ENCODE data around the gene TMC6.

TMC6 gene

GRCh38 chr17:78147315-78147998 lies 18.9 kb upstream of the TMC6 start:
- TF ChIP-seq EZH2phosphoT487 (IDR thresholded peaks at IDR 0.05; ENCODE audit: borderline replicate concordance) (no peak), CTCF (conservative IDR thresholded peaks at IDR 0.05; ENCODE audit: low read length) (no peak)
- no peaks in the 10 kb centered on the region for H3K27me3 ChIP-seq (ENCODE audit: insufficient read depth, low read length, poor library complexity, severe bottlenecking)
- no peaks in the 10 kb centered on the region for H3K9me3 ChIP-seq (ENCODE audit: insufficient read depth, low read depth, low read length)
- H3K9me2 ChIP-seq (replicated peaks; ENCODE audit: low read depth, low read length), result no peaks in the 10 kb centered on the region
- H3K4me3 ChIP-seq (ENCODE audit: low read length, poor library complexity, severe bottlenecking), result no peak overlapping the region
- no peak overlapping the region for H3K4me2 ChIP-seq (ENCODE audit: low read depth, low read length, poor library complexity, severe bottlenecking)
- H3K9ac ChIP-seq (ENCODE audit: low read depth, low read length, poor library complexity, severe bottlenecking), result no peak overlapping the region
- H3K79me2 ChIP-seq (ENCODE audit: insufficient read depth, low read length), result no peaks in the 10 kb centered on the region
- no peaks in the 10 kb centered on the region for H3K36me3 ChIP-seq (ENCODE audit: insufficient read depth, low read length)
- no peaks in the 10 kb centered on the region for H3K4me1 ChIP-seq (ENCODE audit: insufficient read depth, low read length, poor library complexity, severe bottlenecking)
- no peaks in the 10 kb centered on the region for H4K20me1 ChIP-seq (ENCODE audit: insufficient read depth, low read length, poor library complexity, severe bottlenecking)
- H2AFZ ChIP-seq (ENCODE audit: low read length), result no peak overlapping the region
- H3F3A ChIP-seq (ENCODE audit: low read depth), result no peaks in the 10 kb centered on the region

GRCh38 chr17:78146881-78147280 lies 18.3 kb upstream of the TMC6 start:
- H3K9me2 ChIP-seq (replicated peaks; ENCODE audit: low read depth, low read length), result no peaks in the 10 kb centered on the region
- H3K27me3 ChIP-seq (ENCODE audit: insufficient read depth, low read length, poor library complexity, severe bottlenecking), result no peaks in the 10 kb centered on the region
- no peaks in the 10 kb centered on the region for H3K79me2 ChIP-seq (ENCODE audit: insufficient read depth, low read length)
- H2AFZ ChIP-seq (ENCODE audit: low read length), result no peak overlapping the region
- no peaks in the 10 kb centered on the region for H3F3A ChIP-seq (ENCODE audit: low read depth)
- no peaks in the 10 kb centered on the region for H3K36me3 ChIP-seq (ENCODE audit: insufficient read depth, low read length)
- TF ChIP-seq CTCF (conservative IDR thresholded peaks at IDR 0.05; ENCODE audit: low read length) (no peak), EZH2phosphoT487 (IDR thresholded peaks at IDR 0.05; ENCODE audit: borderline replicate concordance) (no peak)
- H3K9me3 ChIP-seq (ENCODE audit: insufficient read depth, low read depth, low read length), result no peaks in the 10 kb centered on the region
- no peaks in the 10 kb centered on the region for H4K20me1 ChIP-seq (ENCODE audit: insufficient read depth, low read length, poor library complexity, severe bottlenecking)
- no peak overlapping the region for H3K9ac ChIP-seq (ENCODE audit: low read depth, low read length, poor library complexity, severe bottlenecking)
- no peaks in the 10 kb centered on the region for H3K4me1 ChIP-seq (ENCODE audit: insufficient read depth, low read length, poor library complexity, severe bottlenecking)
- H3K4me2 ChIP-seq (ENCODE audit: low read depth, low read length, poor library complexity, severe bottlenecking), result no peak overlapping the region
- H3K4me3 ChIP-seq (ENCODE audit: low read length, poor library complexity, severe bottlenecking), result no peak overlapping the region

- H4K20me1 ChIP-seq (ENCODE audit: insufficient read depth, low read length, poor library complexity, severe bottlenecking), result peaks cover 3% of the 10 kb centered on the region
- no peaks in the 10 kb centered on the region for H3K4me1 ChIP-seq (ENCODE audit: insufficient read depth, low read length, poor library complexity, severe bottlenecking)
- H3F3A ChIP-seq (ENCODE audit: low read depth), result no peaks in the 10 kb centered on the region
- no peaks in the 10 kb centered on the region for H3K79me2 ChIP-seq (ENCODE audit: insufficient read depth, low read length)
- H3K27me3 ChIP-seq (ENCODE audit: insufficient read depth, low read length, poor library complexity, severe bottlenecking), result no peaks in the 10 kb centered on the region
- H3K9me3 ChIP-seq (ENCODE audit: insufficient read depth, low read depth, low read length), result no peaks in the 10 kb centered on the region
- H3K9ac ChIP-seq (ENCODE audit: low read depth, low read length, poor library complexity, severe bottlenecking), result no peak overlapping the region
- no peaks in the 10 kb centered on the region for H3K36me3 ChIP-seq (ENCODE audit: insufficient read depth, low read length)
- TF ChIP-seq EZH2phosphoT487 (IDR thresholded peaks at IDR 0.05; ENCODE audit: borderline replicate concordance), result no peak
- no peak overlapping the region for H3K4me3 ChIP-seq (ENCODE audit: low read length, poor library complexity, severe bottlenecking)
- H3K4me2 ChIP-seq (ENCODE audit: low read depth, low read length, poor library complexity, severe bottlenecking), result no peak overlapping the region
- no peak overlapping the region for H2AFZ ChIP-seq (ENCODE audit: low read length)
- no peaks in the 10 kb centered on the region for H3K9me2 ChIP-seq (replicated peaks; ENCODE audit: low read depth, low read length)
These were observed 17.9 kb upstream of the TMC6 start for GRCh38 chr17:78146471-78146869.

Data from Loucy (cell line).